Nephron progenitor cell (in vitro differentiated cells): ENCODE measurements around the gene CXCL17.

Experiments used
- DNase-seq: peaks from one replicate; pipeline ENCODE4 v3.0.0; 2021
- H3K27ac Mint-ChIP-seq: 2 replicates; pipeline ENCODE4 v1.8.0; 2021; ENCODE audit warnings: mild to moderate bottlenecking, moderate library complexity, mixed read lengths
- H3K27me3 Mint-ChIP-seq: 2 replicates; pipeline ENCODE4 v1.8.0; 2021; ENCODE audit warnings: mild to moderate bottlenecking, low read depth, mixed read lengths; ENCODE audit not compliant: poor library complexity
- H3K36me3 Mint-ChIP-seq: 2 replicates; pipeline ENCODE4 v1.8.0; 2021; ENCODE audit warnings: low read depth, mixed read lengths
- H3K4me1 Mint-ChIP-seq: 2 replicates; pipeline ENCODE4 v1.8.0; 2021; ENCODE audit warnings: mixed read lengths
- H3K4me3 Mint-ChIP-seq: 2 replicates; pipeline ENCODE4 v1.8.0; 2021; ENCODE audit warnings: mild to moderate bottlenecking, moderate library complexity, mixed read lengths
- H3K9me3 Mint-ChIP-seq: 2 replicates; pipeline ENCODE4 v1.8.0; 2021; ENCODE audit warnings: mild to moderate bottlenecking, moderate library complexity, mixed read lengths
- TF ChIP-seq, protein P1 (sequence below): fragments of 200-600 bp; sonication (generic); IDR thresholded peaks from 2 replicates; pipeline ENCODE4 v1.5.0; 2021; ENCODE audit warnings: antibody characterized with exemption

The CXCL17 gene

DNA sequence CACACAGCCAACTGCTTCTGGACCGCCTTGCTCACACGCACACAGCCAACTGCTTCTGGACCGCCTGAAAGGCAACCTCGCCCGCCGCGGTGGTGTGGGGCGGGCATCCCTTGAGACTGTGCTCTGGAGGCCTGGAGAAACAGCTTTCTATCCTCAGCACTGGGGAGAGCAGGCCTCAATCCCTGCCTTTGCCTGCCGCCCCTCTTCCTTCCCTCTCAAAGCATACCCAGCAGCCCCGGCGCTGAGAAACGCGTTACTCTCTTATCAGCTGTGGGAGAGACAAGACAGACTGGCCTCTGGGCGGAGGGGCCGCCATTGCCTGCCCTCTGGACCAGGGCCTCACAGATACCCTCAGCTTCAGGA is 18.4 kb downstream of the CXCL17 start:
- Mint-ChIP-seq H3K27ac (no peak overlapping the region), H3K9me3 (peaks cover 4% of the 10 kb centered on the region), H3K36me3 (peaks cover 13% of the 10 kb centered on the region), H3K4me3 (no peak overlapping the region), H3K4me1 (peaks cover 57% of the 10 kb centered on the region), H3K27me3 (peaks cover 32% of the 10 kb centered on the region)
- DNase-seq: no peak
- TF ChIP-seq, protein P1, sequence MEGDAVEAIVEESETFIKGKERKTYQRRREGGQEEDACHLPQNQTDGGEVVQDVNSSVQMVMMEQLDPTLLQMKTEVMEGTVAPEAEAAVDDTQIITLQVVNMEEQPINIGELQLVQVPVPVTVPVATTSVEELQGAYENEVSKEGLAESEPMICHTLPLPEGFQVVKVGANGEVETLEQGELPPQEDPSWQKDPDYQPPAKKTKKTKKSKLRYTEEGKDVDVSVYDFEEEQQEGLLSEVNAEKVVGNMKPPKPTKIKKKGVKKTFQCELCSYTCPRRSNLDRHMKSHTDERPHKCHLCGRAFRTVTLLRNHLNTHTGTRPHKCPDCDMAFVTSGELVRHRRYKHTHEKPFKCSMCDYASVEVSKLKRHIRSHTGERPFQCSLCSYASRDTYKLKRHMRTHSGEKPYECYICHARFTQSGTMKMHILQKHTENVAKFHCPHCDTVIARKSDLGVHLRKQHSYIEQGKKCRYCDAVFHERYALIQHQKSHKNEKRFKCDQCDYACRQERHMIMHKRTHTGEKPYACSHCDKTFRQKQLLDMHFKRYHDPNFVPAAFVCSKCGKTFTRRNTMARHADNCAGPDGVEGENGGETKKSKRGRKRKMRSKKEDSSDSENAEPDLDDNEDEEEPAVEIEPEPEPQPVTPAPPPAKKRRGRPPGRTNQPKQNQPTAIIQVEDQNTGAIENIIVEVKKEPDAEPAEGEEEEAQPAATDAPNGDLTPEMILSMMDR: no peak

DNA sequence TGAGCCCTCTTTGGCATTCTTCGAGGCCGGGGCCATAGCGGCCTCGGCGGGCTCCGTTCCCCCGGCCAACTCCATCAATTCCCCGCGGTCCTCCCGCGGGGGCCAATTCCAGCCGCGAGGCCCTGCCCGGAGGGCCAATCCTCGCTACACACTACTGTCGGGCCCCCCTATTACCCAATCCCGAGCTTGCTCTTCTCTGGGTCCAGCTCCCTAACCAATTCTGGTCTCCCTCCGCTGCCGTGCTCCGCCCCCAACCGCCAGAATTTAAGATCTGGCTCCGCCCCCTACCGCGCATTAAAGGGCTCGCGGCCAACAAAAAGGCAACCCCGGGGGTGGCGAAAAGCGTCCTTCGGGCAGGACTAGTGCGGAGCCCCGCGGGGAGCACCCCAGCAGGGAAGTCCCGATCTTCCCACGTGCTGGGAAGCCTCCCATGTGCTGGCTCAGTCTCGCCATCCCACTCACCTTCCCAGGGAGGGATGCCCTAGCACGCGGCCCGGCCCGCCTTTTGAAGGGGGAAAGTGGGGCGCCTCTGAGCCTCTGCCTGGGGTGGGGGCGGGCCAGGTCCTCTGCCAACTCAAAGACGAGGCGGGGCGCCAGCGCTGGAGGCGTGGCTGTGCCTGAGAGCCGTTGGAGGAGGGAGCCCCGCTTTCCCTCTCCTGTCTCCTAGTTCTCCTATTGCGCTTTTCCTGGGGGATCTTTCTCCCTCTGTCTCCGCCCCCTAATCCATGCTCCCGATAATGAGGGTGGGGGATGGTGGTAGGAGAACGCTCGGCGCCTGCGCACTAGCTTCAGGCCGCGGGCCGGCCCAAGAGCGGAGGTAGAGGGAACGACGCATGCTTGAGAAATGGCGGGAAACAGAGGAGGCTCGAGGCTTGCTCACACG is 19.0 kb downstream of the CXCL17 start:
- TF ChIP-seq, protein P1: no peak
- Mint-ChIP-seq H3K27ac (peak overlapping the region; percentile 89), H3K36me3 (peaks cover 13% of the 10 kb centered on the region), H3K4me1 (peaks cover 55% of the 10 kb centered on the region), H3K4me3 (peak overlapping the region; percentile 88), H3K9me3 (peaks cover 4% of the 10 kb centered on the region), H3K27me3 (peaks cover 29% of the 10 kb centered on the region)
- peak; percentile 92 for DNase-seq

DNA sequence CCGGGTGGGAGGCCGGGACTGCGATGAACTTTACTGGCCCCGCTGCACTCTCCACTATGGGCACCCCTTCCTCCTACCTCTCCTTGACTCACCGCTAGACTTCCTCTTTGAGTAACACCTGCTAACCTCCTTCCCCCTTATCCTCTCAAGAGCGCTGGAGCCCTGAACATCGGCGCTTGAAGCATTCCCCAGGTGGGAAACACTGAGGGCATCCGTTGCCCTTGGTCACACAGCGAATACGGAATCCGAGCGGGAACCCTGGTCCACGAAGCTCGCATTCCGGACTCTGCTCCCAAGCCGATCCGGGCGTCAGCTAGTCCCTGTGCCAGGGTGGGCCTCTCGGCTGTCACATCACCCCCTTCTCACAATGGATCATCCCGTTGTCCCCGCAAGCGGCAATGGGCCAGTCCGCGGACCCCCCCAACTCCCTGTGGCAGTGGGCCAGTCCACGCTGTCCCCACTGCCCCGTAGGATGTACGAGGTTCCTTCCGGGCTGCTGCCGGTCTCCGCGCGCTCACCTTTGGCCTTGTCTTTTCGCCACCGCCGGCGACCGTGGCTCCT is 19.8 kb downstream of the CXCL17 start:
- DNase-seq: peak; percentile 72

DNA sequence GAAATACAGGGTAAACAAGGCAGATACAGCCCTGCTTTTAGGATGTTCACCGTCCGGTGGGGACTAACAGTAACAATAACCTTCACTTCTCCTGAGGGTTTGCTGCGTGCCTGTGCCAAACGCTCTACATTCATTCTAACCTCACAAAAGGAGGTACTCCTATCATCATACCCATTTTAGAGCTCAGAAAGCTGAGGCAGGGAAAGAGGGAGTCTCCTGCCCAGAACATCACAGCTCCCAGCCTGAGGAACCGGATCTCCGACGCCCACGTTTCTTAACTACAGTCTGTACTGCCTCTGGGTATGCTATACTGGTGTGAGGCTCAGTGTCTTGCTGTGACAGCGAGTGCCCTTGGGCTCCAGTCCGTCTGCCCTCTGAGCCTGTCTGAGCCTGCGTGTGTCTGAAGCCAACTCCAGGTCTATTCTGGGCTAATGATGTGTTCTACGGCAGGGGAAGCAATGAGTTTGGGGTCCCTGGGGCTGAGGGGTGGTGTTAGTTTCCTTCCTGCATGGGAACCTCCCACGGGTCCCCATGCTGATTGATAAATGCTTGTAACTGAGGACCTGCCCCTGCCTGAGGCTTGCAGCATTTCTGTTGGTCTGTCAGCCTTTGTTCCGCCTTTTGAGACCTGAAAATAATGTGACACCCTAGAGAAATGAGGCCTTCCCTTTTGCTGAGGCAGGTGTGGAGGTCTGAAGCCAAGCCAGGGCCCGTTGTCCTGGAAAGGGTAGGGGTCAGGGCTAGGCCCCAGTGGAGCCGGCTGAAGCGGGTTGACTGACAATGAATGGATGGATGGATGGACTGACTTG is 20.4 kb downstream of the CXCL17 start:
- H3K4me3 Mint-ChIP-seq: peak overlapping the region; percentile 88
- peak overlapping the region; percentile 73 for H3K27ac Mint-ChIP-seq
- TF ChIP-seq, protein P1: no peak
- H3K36me3 Mint-ChIP-seq: peaks cover 13% of the 10 kb centered on the region
- peaks cover 30% of the 10 kb centered on the region for H3K27me3 Mint-ChIP-seq
- H3K9me3 Mint-ChIP-seq: peaks cover 4% of the 10 kb centered on the region
- H3K4me1 Mint-ChIP-seq: peaks cover 45% of the 10 kb centered on the region
- DNase-seq: no peak

More for the DNA sequence above, 19.8 kb downstream of the CXCL17 start:
- H3K9me3 Mint-ChIP-seq: peaks cover 4% of the 10 kb centered on the region
- H3K4me1 Mint-ChIP-seq: peaks cover 48% of the 10 kb centered on the region
- peaks cover 30% of the 10 kb centered on the region for H3K27me3 Mint-ChIP-seq
- peak overlapping the region; percentile 88 for H3K4me3 Mint-ChIP-seq
- peaks cover 13% of the 10 kb centered on the region for H3K36me3 Mint-ChIP-seq
- H3K27ac Mint-ChIP-seq: peak overlapping the region; percentile 89
- TF ChIP-seq, protein P1: no peak

DNA sequence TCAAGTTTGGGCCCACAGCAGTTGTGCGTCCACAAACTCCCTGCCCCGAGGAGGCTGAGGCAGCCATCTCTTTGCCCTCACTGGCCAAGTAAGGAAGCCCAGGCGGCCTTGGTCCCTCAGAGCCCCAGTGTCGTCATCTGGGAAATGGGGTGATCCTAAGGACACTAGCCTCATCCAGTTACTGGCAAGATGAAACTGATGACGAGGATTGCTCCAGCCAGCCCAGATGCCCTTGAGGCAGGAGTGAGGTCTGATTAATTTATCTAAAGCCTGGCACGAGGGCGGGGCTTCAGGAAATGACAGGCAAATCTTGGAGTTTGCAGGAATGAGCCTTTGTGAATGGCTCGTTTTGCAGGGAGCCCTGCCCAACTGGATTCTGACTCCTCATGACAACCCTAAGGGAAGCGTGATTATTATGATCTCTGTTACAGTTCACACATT is 21.1 kb downstream of the CXCL17 start:
- Mint-ChIP-seq H3K4me3 (peak overlapping the region; percentile 88), H3K9me3 (peaks cover 4% of the 10 kb centered on the region), H3K27me3 (peaks cover 29% of the 10 kb centered on the region), H3K36me3 (peaks cover 13% of the 10 kb centered on the region), H3K4me1 (peaks cover 38% of the 10 kb centered on the region), H3K27ac (no peak overlapping the region)
- TF ChIP-seq, protein P1: no peak
- no peak for DNase-seq
